IPS-18a (cell line): ENCODE results near the gene NXPH3.

ENCODE experiments used
- H3K27ac ChIP-seq: one replicate; pipeline ENCODE4 v1.5.1; 2013; ENCODE audit warnings: low read length
- H3K27me3 ChIP-seq: one replicate; pipeline ENCODE4 v1.6.1; 2013; ENCODE audit warnings: mild to moderate bottlenecking, low read length; ENCODE audit not compliant: control insufficient read depth, insufficient read depth
- H3K36me3 ChIP-seq: one replicate; pipeline ENCODE4 v1.6.1; 2013; ENCODE audit warnings: low read depth, low read length; ENCODE audit not compliant: control insufficient read depth
- H3K4me1 ChIP-seq: one replicate; pipeline ENCODE4 v1.6.1; 2013; ENCODE audit warnings: low read depth, low read length; ENCODE audit not compliant: control insufficient read depth
- H3K4me3 ChIP-seq: one replicate; pipeline ENCODE4 v1.5.1; 2013; ENCODE audit warnings: low read length
- H3K9ac ChIP-seq: one replicate; pipeline ENCODE4 v1.6.1; 2013; ENCODE audit warnings: mild to moderate bottlenecking, low read length, moderate library complexity
- H3K9me3 ChIP-seq: one replicate; pipeline ENCODE4 v1.6.1; 2013; ENCODE audit warnings: low read depth, low read length; ENCODE audit not compliant: control insufficient read depth

Gene NXPH3

DNA sequence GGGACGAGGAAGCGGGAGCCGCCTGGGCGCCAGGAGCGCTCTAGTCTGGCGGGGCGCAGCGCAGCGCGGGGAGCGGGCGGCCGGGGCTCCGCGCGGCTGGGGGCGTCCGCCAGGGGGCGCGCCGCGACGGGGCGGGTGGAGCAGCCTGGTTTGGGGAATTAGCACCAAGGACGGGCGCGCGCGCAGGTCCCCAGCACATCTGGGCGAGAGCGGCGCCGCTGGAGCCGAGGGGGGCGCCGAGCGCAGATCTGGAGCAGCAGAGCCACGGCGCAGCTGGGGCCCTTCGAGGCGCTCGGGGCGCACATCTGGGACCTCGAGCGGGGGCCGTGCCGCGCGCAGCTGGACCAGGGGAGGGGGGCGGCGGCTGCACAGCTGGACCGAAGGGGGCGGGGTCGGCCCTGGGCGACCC lies at the start of gene NXPH3:
TSS of gene NXPH3 (plus strand) at position 193 of the 409 bp plus-strand sequence. CDS start 349 bp downstream, outside the sequence.
- H3K4me3 ChIP-seq: peak within 1 kb of the TSS; percentile 82
- peaks cover 48% of the 10 kb centered on the region for H3K27me3 ChIP-seq
- no peaks in the 10 kb centered on the region for H3K9me3 ChIP-seq
- H3K27ac ChIP-seq: no peak within 1 kb of the TSS
- peak within 1 kb of the TSS; percentile 28 for H3K9ac ChIP-seq
- peaks cover 10% of the 10 kb centered on the region for H3K4me1 ChIP-seq
- no peaks in the 10 kb centered on the region for H3K36me3 ChIP-seq

DNA sequence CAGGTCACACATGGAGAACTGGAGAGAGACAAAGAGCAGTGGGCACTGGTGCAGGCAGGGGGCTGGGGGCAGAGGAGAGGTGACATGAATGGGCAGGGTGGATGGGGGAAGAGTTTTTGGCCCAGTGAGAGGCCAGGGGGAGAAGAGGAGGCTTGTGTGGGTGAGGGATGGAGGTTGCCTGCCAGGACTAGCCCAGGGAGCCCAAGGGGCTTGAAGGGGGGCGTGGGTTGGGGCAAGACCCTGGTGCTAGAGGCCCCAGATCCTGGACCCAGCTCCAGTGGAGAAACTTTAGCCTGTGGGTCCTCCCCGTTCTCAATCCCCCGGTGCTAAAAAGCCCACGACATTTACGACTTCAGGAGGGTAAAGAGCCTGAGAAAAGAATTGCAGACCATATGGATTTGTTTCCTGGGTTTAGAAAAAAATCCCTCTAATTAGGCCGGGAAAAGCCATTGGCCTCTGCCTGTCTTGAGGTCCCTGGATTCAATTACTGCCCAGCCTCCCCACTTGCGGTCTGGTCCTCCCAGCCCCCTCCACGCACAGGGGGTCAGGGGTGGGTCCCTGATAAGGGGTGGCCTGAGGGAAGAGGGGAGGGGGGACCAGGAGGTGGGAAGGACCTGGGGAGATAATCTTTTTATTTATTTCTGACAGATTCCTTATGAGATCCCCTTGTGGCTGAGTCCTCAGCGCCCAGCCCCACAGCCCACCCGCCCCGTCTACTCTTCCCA lies 47.6 kb upstream of the NXPH3 start:
- no peak overlapping the region for H3K4me3 ChIP-seq
- no peaks in the 10 kb centered on the region for H3K36me3 ChIP-seq
- no peaks in the 10 kb centered on the region for H3K27me3 ChIP-seq
- H3K27ac ChIP-seq: no peak overlapping the region
- no peaks in the 10 kb centered on the region for H3K4me1 ChIP-seq
- no peak overlapping the region for H3K9ac ChIP-seq
- no peaks in the 10 kb centered on the region for H3K9me3 ChIP-seq

DNA sequence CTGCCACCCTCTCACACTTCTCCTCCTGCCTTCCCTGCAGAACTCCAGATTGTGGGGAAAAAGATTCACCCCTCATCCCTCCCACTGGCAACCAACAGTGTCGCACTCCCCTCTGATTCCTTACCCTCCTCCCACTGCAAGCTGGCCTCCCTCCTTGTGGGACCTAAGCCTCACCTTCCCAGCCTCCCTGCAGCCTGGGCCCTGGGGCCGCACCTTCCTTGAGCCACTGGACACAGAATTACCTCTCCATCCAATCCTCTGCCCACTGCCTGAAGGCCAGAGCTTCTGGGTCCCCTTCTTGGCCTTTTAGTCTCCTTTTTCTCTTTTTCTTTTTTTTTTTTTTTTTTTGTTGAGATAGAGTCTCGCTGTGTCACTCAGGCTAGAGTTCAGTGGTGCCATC lies 46.7 kb upstream of the NXPH3 start:
- Histone ChIP-seq H3K4me3 (no peak overlapping the region), H3K27me3 (no peaks in the 10 kb centered on the region), H3K27ac (no peak overlapping the region), H3K9me3 (no peaks in the 10 kb centered on the region), H3K9ac (no peak overlapping the region), H3K36me3 (no peaks in the 10 kb centered on the region), H3K4me1 (no peaks in the 10 kb centered on the region)

DNA sequence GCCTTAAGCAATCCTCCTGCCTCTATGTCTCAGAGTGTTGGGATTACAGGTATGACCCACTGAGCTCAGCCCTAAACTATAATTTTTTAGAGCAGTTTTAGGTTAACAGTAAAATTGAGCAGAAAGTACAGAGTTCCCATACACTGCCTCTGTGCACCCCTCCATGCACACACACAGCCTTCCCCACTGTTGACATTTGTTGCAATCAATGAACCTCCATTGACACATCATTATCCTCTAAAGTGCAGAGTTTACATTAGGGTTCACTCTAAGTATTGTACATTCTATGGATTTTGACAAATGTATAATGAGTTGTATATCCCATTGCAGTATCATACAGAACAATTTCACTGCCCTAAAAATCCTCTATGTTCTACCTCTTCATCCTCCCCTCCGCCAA lies 45.6 kb upstream of the NXPH3 start:
- Histone ChIP-seq H3K4me1 (no peaks in the 10 kb centered on the region), H3K36me3 (no peaks in the 10 kb centered on the region), H3K27me3 (no peaks in the 10 kb centered on the region), H3K27ac (no peak overlapping the region), H3K9ac (no peak overlapping the region), H3K4me3 (no peak overlapping the region), H3K9me3 (no peaks in the 10 kb centered on the region)

DNA sequence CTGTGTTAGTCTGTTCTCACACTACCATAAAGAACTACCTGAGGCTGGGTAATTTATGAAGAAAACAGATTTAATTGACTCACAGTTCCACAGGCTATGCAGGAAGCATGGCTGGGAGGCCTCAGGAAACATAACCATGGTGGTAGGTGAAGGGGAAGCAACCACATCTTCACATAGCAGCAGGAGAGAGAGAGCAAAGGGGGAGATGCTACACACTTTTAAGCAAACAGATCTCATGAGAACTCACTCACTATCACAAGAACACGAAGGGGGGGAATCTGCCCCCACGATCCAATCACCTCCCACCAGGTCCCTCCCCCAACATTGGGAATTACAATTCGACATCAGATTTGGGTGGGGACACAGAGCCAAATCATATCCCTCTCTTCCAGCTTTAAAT lies 31.8 kb upstream of the NXPH3 start:
- no peak overlapping the region for H3K9ac ChIP-seq
- H3K4me3 ChIP-seq: no peak overlapping the region
- H3K36me3 ChIP-seq: no peaks in the 10 kb centered on the region
- H3K27ac ChIP-seq: no peak overlapping the region
- H3K9me3 ChIP-seq: no peaks in the 10 kb centered on the region
- no peaks in the 10 kb centered on the region for H3K27me3 ChIP-seq
- H3K4me1 ChIP-seq: peaks cover 20% of the 10 kb centered on the region

DNA sequence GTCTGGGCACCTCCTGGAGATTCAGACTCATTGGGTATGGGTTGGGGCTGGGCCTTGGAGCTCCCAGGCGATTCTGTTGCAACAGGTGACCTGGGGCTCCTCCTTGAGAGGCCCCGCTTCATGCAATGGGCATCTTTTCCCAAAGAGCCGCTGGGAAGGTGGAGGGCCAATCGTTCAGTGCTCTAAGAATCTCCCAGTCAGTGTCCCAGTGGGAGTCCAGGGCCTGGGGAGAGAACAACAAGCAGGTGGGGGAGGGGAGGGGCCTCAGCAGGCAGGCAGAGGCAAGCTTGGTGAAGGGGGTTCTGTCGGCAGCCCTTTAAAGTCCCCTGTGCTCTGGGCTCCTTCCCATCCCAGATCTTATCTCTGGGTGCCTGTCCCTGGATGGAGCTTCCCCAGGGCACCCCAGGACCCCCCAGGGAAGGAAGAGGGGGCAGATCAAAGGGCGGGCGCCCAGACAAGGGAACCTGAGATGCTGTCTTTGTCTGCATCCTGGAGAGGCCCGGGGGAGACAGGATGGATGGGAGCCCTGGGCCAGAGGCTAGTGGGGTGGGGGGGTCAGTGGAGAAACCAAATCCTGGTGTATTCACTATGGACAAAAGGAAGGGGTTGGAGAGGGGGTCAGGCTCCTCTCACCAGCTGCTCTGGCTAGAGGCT lies 30.5 kb upstream of the NXPH3 start:
- Histone ChIP-seq H3K27me3 (no peaks in the 10 kb centered on the region), H3K36me3 (no peaks in the 10 kb centered on the region), H3K9me3 (no peaks in the 10 kb centered on the region), H3K4me1 (peaks cover 20% of the 10 kb centered on the region), H3K9ac (no peak overlapping the region), H3K4me3 (no peak overlapping the region), H3K27ac (no peak overlapping the region)

DNA sequence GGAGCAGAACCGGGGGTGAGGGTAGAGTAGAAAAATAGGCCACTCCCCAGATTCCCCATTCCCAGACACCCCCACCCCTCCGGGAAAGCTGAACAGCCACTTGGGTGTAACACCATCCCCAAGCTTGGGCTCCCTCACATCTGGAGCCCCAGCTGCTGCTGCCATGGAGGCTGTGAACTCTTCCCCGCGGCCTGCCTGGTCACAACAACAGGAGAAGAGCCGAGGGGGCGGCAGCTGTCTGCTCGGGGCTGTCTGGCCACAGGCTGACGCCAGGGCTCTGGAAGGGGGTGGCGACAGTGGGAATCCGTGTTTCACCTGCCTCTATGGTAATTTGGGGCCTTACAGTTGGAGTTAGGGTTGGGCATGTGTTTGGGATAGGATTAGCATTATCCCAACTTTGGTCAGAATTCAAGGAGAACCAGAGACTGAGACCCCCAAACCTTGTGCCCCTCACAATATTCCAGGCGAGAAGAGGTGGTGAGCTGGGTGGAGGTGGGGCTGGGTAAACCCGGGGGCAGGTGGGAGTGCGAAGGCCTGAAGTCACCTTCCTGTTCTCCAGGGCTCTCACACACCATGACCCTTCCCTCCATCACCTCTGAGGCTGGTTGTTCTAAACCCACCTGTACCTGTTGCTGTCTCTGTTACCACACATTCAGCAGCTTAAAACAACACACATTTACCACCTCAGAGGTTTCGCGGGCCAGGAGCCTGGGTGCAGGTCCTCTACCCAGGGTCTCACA lies 29.7 kb upstream of the NXPH3 start:
- peaks cover 20% of the 10 kb centered on the region for H3K4me1 ChIP-seq
- H3K9ac ChIP-seq: no peak overlapping the region
- H3K27ac ChIP-seq: no peak overlapping the region
- H3K9me3 ChIP-seq: no peaks in the 10 kb centered on the region
- no peak overlapping the region for H3K4me3 ChIP-seq
- no peaks in the 10 kb centered on the region for H3K36me3 ChIP-seq
- H3K27me3 ChIP-seq: no peaks in the 10 kb centered on the region

DNA sequence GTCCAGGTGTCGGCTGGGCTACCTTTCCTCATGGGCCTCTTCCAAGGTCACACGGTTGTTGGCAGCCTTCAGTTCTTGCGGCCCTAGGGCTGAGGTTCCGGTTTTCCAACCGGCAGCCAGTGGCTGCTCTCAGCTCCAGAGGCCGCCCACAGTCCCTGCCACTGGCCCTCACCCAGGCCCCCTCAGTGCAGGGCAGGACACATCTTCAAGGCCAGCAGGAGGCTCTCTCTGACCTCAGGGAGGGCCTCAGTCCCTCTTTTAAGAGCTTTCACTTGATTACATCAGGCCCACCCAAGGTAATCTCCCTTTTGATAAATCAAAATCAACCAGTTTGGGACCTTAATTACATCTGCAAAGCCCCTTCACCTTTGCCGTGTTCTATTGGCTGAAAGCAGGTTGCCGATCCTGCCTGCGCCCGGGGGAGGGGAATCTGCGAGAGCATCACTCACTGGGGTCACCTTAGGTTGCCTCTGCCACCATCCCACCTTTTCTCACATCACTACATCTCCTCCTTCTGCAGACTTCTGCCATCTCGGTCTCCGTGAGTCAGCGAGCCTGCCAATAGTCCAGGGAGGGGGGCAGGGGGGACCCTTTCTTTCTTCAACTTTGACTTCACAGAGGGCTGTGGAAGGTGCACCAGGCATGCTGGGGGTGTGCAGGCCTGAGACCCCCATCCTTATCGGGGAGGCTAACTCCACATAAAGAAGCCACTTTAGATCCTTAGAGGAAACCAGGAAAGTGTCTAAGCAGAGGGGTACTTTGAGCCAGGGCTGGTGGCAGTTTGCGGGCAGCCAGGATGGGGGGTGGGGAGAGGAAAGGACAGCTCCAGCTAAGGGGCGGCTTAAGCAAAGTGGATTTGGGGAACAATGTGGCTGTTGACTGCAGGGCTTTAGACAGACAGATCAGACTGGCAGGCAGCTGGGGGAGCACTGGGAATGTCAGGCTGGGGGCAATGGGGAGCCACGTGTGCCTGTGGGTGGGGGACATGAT lies 28.8 kb upstream of the NXPH3 start:
- no peaks in the 10 kb centered on the region for H3K27me3 ChIP-seq
- H3K9ac ChIP-seq: no peak overlapping the region

DNA sequence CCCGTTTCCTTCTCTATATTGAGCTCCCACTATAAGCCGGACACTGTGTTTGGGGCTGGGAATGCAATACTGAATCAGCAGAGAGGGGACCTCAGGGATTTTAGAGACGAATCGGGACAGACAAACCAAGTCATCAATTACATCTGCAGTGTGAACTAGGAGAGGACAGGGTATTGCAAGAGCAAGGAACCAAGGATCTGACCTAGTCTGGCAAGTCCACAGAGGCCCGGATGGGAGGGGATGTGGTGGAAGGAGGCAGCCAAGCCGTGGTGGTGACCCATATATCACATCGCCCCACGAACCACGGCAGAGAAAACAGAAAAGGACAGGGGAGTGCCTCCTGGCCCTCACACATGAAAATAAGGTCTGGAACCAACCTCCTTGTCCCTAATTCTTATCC lies 28.1 kb upstream of the NXPH3 start:
- Histone ChIP-seq H3K27ac (no peak overlapping the region), H3K9me3 (no peaks in the 10 kb centered on the region), H3K9ac (no peak overlapping the region), H3K27me3 (no peaks in the 10 kb centered on the region), H3K36me3 (no peaks in the 10 kb centered on the region), H3K4me3 (no peak overlapping the region), H3K4me1 (peaks cover 20% of the 10 kb centered on the region)

More for the DNA sequence above, 28.8 kb upstream of the NXPH3 start:
- peaks cover 20% of the 10 kb centered on the region for H3K4me1 ChIP-seq
- H3K4me3 ChIP-seq: no peak overlapping the region
- H3K27ac ChIP-seq: no peak overlapping the region
- no peaks in the 10 kb centered on the region for H3K36me3 ChIP-seq
- no peaks in the 10 kb centered on the region for H3K9me3 ChIP-seq

DNA sequence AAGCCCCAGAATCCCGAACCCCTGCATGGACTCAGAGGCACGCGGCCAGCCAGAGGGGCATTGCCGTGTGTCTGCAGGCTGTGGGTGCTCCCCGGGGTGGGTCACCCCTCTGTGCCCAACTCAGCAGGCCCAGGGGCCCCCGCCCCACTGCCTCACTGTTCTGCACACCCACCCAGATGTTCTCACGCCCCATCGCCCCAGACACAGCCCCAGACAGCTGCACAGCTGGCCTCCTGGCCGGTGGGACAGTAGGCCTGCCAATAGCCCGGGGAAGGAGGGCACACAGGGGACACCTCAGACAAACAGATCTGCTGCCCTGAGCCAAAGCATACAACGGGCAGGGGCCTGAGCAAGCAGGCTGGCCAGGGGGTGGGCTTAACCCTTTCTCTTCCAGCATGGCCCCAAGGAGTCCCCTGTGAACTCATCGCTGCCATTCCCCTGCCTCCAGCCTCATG lies 27.6 kb upstream of the NXPH3 start:
- H3K4me1 ChIP-seq: peaks cover 20% of the 10 kb centered on the region
- no peaks in the 10 kb centered on the region for H3K36me3 ChIP-seq
- no peak overlapping the region for H3K4me3 ChIP-seq
- H3K27ac ChIP-seq: no peak overlapping the region
- H3K9me3 ChIP-seq: no peaks in the 10 kb centered on the region
- H3K27me3 ChIP-seq: no peaks in the 10 kb centered on the region
- H3K9ac ChIP-seq: no peak overlapping the region
